Suprapubic skin (tissue), 4 donors: ENCODE results near the gene L3MBTL4. TPM values are rescaled to one million over a fixed set of nuclear protein-coding genes. Genes with fewer than 3 reads are reported as not detected.

Experiments used
- DNase-seq, 2 donors: peaks; one replicate each; pipeline ENCODE4 v3.0.0-alpha.2; 2019; ENCODE audit warnings: low spot score in 2 of 2
- H3K27ac ChIP-seq: fragments of 200-600 bp; sonication (generic); one replicate; pipeline ENCODE4 v1.5.1; 2019
- H3K27me3 ChIP-seq: fragments of 200-600 bp; sonication (generic); one replicate; pipeline ENCODE4 v1.5.1; 2019
- H3K36me3 ChIP-seq: fragments of 200-600 bp; sonication (generic); one replicate; pipeline ENCODE4 v1.5.1; 2019
- H3K4me1 ChIP-seq: fragments of 200-600 bp; sonication (generic); one replicate; pipeline ENCODE4 v1.5.1; 2019
- H3K4me3 ChIP-seq: fragments of 200-600 bp; sonication (generic); one replicate; pipeline ENCODE4 v1.5.1; 2019; ENCODE audit warnings: mild to moderate bottlenecking
- H3K9me3 ChIP-seq: fragments of 200-600 bp; sonication (generic); one replicate; pipeline ENCODE4 v1.5.1; 2019
- EP300 ChIP-seq: sonication (generic); formaldehyde crosslinking; IDR thresholded peaks from one replicate; pipeline ENCODE4 v1.6.1; 2017; ENCODE audit warnings: antibody characterized with exemption
- POLR2A ChIP-seq, 2 donors: fragments of 450-650 bp; IDR thresholded peaks; one replicate each; pipeline ENCODE4 v1.6.1; 2017; ENCODE audit warnings: antibody characterized with exemption in 2 of 2, mild to moderate bottlenecking in 2 of 2, moderate library complexity in 2 of 2
- POLR2AphosphoS5 ChIP-seq, 3 donors: sonication (generic); formaldehyde crosslinking; IDR thresholded peaks; one replicate each; pipeline ENCODE4 v1.6.1; 2017; ENCODE audit warnings: antibody characterized with exemption in 3 of 3
- WGBS: methylation state at CpG from one replicate; pipeline ENCODE4 v1.1.5; 2018; 5-methylcytosine and 5-hydroxymethylcytosine counted together
- total RNA-seq, 4 donors: library from RNA; depleted of rRNA; stranded (reverse); fragments of >200 nt; gene quantifications; one replicate each; pipeline ENCODE4 v1.1.0, GENCODE V29; 2016
- TF ChIP-seq, protein P1 (sequence below), 2 donors: fragments of 200-600 bp in 1 of 2; fragments of 450-650 bp in 1 of 2; sonication (generic) in 1 of 2; IDR thresholded peaks; one replicate each; pipeline ENCODE4 v1.5.1; 2016 to 2019; ENCODE audit warnings: antibody characterized with exemption in 2 of 2, mild to moderate bottlenecking in 1 of 2, moderate library complexity in 1 of 2

Gene L3MBTL4
- total RNA-seq, 4 donors from 2014 or later: 11.9 to 29.9 (median 14.4) TPM

DNA sequence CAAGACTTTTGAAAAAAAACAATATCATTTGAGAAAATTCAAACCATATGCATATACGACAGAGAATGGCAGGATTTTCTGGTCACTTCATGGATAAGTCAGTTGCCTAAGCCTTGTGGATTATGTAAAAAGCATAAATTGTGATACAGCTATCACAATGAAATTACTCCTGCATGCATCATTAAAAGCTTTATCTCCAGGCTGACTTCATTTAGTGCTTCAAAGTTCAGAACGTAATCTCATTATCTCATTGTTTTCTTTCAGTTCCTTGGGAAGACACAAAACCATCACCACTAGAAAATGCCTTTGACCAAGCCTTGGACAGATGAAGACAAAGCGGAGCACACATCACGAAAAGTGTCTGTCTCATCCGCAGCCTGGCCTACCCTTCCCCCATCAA, 57.0 kb downstream of the L3MBTL4 start:
- H3K27ac ChIP-seq: no peak overlapping the region
- no peaks in the 10 kb centered on the region for H3K9me3 ChIP-seq
- peaks cover 4% of the 10 kb centered on the region for H3K4me1 ChIP-seq
- no peaks in the 10 kb centered on the region for H3K27me3 ChIP-seq
- no peak overlapping the region for H3K4me3 ChIP-seq
- TF ChIP-seq POLR2A (IDR thresholded peaks at IDR 0.05): no peak
- TF ChIP-seq, protein P1, sequence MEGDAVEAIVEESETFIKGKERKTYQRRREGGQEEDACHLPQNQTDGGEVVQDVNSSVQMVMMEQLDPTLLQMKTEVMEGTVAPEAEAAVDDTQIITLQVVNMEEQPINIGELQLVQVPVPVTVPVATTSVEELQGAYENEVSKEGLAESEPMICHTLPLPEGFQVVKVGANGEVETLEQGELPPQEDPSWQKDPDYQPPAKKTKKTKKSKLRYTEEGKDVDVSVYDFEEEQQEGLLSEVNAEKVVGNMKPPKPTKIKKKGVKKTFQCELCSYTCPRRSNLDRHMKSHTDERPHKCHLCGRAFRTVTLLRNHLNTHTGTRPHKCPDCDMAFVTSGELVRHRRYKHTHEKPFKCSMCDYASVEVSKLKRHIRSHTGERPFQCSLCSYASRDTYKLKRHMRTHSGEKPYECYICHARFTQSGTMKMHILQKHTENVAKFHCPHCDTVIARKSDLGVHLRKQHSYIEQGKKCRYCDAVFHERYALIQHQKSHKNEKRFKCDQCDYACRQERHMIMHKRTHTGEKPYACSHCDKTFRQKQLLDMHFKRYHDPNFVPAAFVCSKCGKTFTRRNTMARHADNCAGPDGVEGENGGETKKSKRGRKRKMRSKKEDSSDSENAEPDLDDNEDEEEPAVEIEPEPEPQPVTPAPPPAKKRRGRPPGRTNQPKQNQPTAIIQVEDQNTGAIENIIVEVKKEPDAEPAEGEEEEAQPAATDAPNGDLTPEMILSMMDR (IDR thresholded peaks at IDR 0.05): no peak
- no peak for TF ChIP-seq POLR2AphosphoS5 (IDR thresholded peaks at IDR 0.05)
- TF ChIP-seq EP300: no peak
- no peaks in the 10 kb centered on the region for H3K36me3 ChIP-seq
- 84% methylated on average over 5 of the region's 5 CpGs for WGBS
- no peak for DNase-seq

DNA sequence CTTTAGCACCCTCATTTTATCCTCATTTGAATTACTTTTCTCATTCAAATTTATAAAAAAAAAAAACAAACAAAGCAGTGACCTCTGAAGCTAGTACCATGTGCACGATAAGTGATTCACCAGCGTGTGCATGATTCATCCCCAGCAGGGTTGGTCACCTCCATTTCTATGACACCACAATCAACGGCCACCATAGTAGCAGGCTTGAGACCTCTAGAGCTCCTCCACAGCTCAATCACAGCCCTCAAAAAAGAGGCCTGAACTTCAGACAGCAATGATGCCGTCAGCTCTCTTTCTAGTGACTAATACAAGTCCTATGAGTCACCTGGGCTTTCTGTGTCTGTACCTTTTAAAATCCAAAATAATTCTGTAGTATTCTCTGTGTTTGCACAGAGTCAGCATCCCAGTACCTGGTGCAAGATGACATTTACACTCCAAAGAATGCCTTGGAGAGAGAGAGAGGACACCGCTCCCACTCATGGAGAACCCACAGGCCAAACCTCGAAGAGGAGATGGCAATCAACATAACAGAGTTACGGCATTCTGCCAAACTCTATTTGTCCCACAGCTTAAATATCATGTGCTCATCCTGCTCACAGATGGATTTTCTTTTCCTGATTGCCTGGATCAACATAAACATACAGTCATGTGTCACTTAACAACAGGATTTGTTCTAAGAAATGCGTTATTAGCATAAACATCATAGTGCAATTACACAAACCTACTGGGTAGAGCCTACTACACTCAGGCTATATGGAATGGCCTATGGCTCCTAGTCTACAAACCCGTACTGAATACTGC, 58.7 kb downstream of the L3MBTL4 start:
- Histone ChIP-seq H3K4me3 (no peak overlapping the region), H3K27me3 (no peaks in the 10 kb centered on the region), H3K4me1 (peaks cover 4% of the 10 kb centered on the region), H3K36me3 (no peaks in the 10 kb centered on the region), H3K27ac (no peak overlapping the region), H3K9me3 (no peaks in the 10 kb centered on the region)
- DNase-seq: no peak
- TF ChIP-seq POLR2AphosphoS5 (IDR thresholded peaks at IDR 0.05): no peak
- TF ChIP-seq, protein P1 (IDR thresholded peaks at IDR 0.05): no peak
- no peak for TF ChIP-seq EP300
- TF ChIP-seq POLR2A (IDR thresholded peaks at IDR 0.05): no peak
- WGBS: 52% methylated on average over 9 of the region's 9 CpGs

DNA sequence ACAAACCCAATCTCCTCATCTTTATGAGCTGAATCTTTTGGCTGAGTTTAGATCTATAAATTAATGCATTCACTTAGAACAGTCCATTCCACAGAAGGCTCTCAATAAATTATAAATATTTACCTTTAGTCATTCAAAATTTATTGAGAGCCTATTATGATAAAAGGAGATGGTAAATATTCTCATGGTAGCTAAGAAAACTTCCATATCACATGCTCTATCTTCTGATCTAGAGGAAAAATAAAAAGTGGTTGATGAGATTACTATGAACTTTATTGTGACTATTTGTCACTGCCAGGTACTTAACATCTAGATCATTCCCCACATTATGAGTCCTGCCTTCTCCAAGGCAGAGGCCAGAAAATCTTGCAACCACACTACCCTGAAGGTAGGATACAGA, 62.4 kb downstream of the L3MBTL4 start:
- Histone ChIP-seq H3K27me3 (no peaks in the 10 kb centered on the region), H3K4me3 (no peak overlapping the region), H3K36me3 (no peaks in the 10 kb centered on the region), H3K9me3 (no peaks in the 10 kb centered on the region), H3K4me1 (peaks cover 4% of the 10 kb centered on the region), H3K27ac (no peak overlapping the region)
- DNase-seq: no peak
- TF ChIP-seq POLR2AphosphoS5 (IDR thresholded peaks at IDR 0.05): no peak
- no peak for TF ChIP-seq EP300

DNA sequence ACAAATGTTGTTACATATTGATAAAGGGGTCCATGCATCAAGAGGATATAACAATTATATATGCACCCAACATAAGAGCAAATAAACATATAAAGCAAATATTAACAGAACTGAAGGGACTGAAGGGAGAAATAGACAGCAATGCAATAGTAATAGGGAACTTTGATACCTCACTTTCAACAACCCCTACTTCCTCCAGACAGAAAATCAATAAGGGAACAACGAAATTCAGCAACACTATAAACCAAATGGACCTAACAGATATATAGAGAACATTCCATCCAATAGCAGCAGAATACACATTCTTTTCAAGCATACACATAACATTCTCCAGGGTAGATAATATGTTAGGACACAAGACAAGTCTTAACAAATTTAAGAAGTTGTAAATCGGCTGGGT, 71.7 kb downstream of the L3MBTL4 start:
- no peak overlapping the region for H3K27ac ChIP-seq
- H3K27me3 ChIP-seq: no peaks in the 10 kb centered on the region
- no peak overlapping the region for H3K4me3 ChIP-seq
- TF ChIP-seq POLR2AphosphoS5 (IDR thresholded peaks at IDR 0.05) (no peak), EP300 (no peak), POLR2A (IDR thresholded peaks at IDR 0.05) (no peak)
- TF ChIP-seq, protein P1 (IDR thresholded peaks at IDR 0.05): no peak
- DNase-seq: no peak
- no peaks in the 10 kb centered on the region for H3K9me3 ChIP-seq
- WGBS: 67% methylated on average over 2 of the region's 2 CpGs
- H3K36me3 ChIP-seq: no peaks in the 10 kb centered on the region
- H3K4me1 ChIP-seq: no peaks in the 10 kb centered on the region

DNA sequence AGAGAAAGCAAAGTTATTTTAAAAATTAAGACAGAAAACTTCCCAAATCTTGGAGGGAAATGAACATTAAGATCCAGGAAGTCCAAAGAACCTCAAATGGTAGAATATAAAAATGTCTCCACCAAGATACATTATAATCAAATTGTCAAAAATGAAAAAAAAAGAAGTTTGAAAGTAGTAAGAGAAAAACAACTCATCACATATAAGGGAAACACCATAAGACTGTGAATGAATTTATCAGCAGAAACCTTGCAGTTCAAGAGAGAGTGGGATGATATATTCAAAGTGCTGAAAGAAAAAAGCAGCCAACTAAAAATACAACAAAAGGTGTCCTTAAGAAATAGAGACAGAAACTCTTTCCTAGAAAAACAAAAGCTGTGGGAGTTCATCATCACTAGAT, 73.0 kb downstream of the L3MBTL4 start:
- no peaks in the 10 kb centered on the region for H3K36me3 ChIP-seq
- no peak overlapping the region for H3K4me3 ChIP-seq
- no peaks in the 10 kb centered on the region for H3K27me3 ChIP-seq

More for the DNA sequence above, 73.0 kb downstream of the L3MBTL4 start:
- DNase-seq: no peak
- no peak for TF ChIP-seq EP300
- no peak for TF ChIP-seq POLR2A (IDR thresholded peaks at IDR 0.05)
- no peak for TF ChIP-seq POLR2AphosphoS5 (IDR thresholded peaks at IDR 0.05)
- TF ChIP-seq, protein P1 (IDR thresholded peaks at IDR 0.05): no peak
- Histone ChIP-seq H3K4me1 (no peaks in the 10 kb centered on the region), H3K27ac (no peak overlapping the region), H3K9me3 (no peaks in the 10 kb centered on the region)
